ENCODE data around the gene CTSL.
"Not testable (repeated sequence)": the region's sequence is repeated elsewhere in the genome, so short reads cannot be mapped to it uniquely, and the experiment has no call there.

CTSL gene

GRCh38 chr9:87759980-87760379, 34.1 kb downstream of the CTSL start:
- not testable (repeated sequence) for DNase-seq (ENCODE audit: low spot score)

DNA sequence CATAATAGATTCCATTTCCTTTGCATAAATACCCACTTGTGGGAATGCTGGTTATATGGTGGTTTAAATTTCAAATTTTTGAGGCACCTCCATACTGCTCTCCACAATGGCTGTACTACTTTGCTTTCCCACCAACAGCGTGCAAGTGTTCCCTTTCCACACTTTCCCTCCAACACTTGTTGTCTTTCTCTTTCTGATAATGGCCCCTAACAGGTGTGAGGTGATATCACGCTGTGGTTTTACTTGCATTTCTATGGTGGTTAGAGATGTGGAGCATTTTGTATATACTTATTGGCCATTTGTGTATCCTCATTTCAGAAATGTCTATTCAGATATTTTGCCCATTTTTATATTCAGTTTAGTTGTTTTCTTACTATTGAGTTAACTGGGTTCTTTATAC, 34.6 kb downstream of the CTSL start:
- DNase-seq (ENCODE audit: low spot score) = no peak

- DNase-seq (ENCODE audit: low spot score) = no peak
Observed at GRCh38 chr9:87763286-87763685, 37.4 kb downstream of the CTSL start.

GRCh38 chr9:87765521-87765920, 39.6 kb downstream of the CTSL start:
- DNase-seq (ENCODE audit: low spot score) = no peak

DNA sequence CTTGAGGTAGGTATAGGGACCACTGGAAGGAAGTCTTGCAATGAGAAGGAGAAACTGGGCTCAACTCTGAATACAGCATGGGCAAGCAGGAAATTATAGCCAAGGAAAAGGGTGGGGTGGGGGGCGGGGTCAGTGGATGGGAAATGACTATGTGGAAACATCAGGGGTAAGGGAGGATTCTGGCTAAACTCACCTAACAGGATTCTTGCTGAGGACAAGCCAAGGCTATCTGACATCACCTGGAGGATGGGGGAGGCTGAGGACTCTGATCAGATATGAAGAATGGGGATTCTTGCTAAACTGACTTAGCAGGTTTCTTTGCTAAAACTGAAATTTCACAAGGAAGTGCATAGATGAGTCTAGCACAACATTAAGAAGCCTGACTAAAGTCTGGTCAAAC, 40.8 kb downstream of the CTSL start:
- no peak for DNase-seq (ENCODE audit: low spot score)

DNA sequence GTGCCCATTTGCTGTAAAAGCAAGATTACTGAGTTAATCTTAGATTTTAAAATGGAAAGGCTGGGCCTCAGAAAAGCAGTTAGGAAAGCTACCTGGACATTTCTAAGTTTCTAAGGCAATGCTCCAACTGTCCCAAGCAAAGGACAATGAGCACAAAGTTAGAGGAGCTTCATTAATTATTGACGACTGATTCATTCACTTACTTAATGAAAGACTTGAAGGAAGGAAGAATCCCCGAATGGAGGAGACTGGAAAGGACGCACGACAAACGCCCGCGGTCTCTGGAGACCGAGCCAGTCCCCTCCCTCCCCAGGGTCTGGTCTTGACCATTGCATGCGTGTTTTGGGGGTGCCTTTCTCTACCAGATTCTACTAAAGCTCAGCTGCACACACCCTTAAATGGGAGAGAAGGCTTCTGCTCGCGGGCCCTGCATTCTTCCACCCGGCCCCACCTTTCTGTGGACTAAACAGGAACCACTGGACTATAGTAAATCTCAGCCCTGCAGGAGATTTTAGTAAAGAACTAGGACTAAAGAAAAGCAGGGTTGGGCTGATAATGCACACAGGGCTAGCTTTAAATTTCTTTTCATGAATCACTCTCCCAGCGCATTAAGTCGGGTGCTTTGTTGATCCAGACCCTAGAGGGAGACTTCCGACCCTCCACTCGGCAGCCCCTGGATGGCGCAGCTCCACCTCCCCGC, 44.8 kb downstream of the CTSL start:
- DNase-seq (ENCODE audit: low spot score) = no peak

DNA sequence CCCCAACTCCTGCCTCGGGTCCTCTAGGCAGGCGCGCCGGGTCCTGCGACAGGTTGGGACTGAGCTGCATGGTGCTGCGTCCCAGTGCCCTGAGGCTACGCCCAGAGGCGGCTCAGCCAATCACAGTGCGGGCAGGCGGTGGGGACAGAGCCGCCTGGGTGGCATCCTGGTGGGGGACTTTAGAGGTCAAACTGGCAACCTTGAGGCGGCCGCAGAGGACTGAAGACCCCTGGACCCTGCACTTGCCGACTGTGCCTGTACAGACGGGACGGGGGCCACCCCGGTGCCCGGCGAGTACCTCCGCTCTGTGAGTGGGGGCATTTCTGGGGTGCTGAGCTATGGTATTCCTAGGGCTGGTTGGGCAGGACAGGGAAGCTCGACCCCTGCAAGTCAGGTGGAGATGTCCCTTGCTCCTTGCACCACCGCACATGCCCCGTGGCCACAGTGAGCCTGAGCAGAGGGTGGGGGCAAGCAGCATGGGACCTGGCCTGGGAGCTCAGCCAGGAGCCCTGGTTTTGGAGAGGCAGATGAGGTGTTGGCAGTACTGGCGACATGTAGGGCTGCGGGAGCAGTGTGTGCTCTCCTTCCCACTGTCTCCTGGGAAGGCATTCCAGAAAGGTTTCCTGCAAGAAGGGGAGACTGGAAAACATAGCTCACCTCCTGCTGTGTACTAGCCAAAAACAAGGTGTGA, 45.5 kb downstream of the CTSL start:
- DNase-seq (ENCODE audit: low spot score) = no peak

- no peak for DNase-seq (ENCODE audit: low spot score)
Observed at GRCh38 chr9:87776481-87777379, 50.8 kb downstream of the CTSL start.

- no peak for DNase-seq (ENCODE audit: low spot score)
Observed at GRCh38 chr9:87778996-87779395, 53.1 kb downstream of the CTSL start.
